ENCODE measurements around the gene AGPS.

DNA sequence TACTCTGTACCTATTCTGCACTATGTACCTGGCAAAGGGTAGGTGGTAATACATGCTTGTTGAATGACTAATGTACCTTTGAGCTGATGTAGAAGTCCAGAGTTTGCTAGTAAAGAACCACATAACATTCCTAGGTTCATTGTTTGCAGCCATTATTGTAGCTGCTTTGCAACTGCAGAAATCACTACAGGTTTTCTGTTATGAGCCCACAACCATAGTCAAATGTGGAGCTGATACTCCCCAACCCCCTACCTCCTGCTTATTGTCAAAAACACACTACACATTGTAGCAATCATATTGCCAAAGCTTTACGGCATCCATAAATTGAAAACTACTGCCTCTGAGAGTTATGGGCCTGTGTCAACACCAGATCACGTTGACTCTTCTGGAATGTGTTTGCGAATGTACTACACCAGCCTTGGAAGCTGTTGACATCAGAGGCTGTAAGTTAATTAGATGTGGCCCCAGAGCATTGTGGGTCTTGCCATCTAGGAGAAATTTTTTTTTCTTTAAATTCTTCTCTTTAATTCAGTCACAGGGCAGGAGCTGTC is 187.0 kb downstream of the AGPS start:
- TF ChIP-seq, protein P1, sequence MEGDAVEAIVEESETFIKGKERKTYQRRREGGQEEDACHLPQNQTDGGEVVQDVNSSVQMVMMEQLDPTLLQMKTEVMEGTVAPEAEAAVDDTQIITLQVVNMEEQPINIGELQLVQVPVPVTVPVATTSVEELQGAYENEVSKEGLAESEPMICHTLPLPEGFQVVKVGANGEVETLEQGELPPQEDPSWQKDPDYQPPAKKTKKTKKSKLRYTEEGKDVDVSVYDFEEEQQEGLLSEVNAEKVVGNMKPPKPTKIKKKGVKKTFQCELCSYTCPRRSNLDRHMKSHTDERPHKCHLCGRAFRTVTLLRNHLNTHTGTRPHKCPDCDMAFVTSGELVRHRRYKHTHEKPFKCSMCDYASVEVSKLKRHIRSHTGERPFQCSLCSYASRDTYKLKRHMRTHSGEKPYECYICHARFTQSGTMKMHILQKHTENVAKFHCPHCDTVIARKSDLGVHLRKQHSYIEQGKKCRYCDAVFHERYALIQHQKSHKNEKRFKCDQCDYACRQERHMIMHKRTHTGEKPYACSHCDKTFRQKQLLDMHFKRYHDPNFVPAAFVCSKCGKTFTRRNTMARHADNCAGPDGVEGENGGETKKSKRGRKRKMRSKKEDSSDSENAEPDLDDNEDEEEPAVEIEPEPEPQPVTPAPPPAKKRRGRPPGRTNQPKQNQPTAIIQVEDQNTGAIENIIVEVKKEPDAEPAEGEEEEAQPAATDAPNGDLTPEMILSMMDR (IDR thresholded peaks at IDR 0.05) = no peak
- no peak for TF ChIP-seq POLR2A (IDR thresholded peaks at IDR 0.05)
